K562 (cell line): ENCODE results near the gene SLC3A2. TPM values are rescaled to one million over a fixed set of nuclear protein-coding genes. Genes with fewer than 3 reads are reported as not detected.

Experiments
- ARID1B ChIP-seq: fragments of 450-650 bp; IDR thresholded peaks from 2 replicates; pipeline ENCODE4 v1.6.1; 2016; ENCODE audit warnings: antibody characterized with exemption, mild to moderate bottlenecking, inconsistent platforms
- BACH1 ChIP-seq: fragments of 200-800 bp; sonication (Bioruptor generic); IDR thresholded peaks from 2 replicates; pipeline ENCODE4 v1.6.1; 2016; ENCODE audit warnings: missing genetic modification characterization, missing compliant biosample characterization
- BRCA1 ChIP-seq, 2 experiments: fragments of 450-650 bp in 1 of 2; sonication (generic) in 1 of 2; formaldehyde crosslinking in 1 of 2; IDR thresholded peaks; 2 replicates each; pipeline versions ENCODE4 v1.5.0 to v1.6.1; 2017 to 2020; ENCODE audit warnings: mild to moderate bottlenecking in 1 of 2, missing genetic modification reagents in 1 of 2
- CCAR2 ChIP-seq: fragments of 200-400 bp; formaldehyde crosslinking; IDR thresholded peaks from 2 replicates; pipeline ENCODE4 v1.6.1; 2017; ENCODE audit warnings: mild to moderate bottlenecking, low read depth, low read length
- ELF2 ChIP-seq: fragments of 250-450 bp; sonication (Bioruptor Pico); IDR thresholded peaks from 2 replicates; pipeline ENCODE4 v1.5.0; 2021; ENCODE audit warnings: mild to moderate bottlenecking
- GABPA ChIP-seq: fragments of 200-800 bp; sonication (Bioruptor generic); conservative IDR thresholded peaks from 2 replicates; pipeline ENCODE4 v1.6.1; 2016; ENCODE audit warnings: low read depth, missing genetic modification characterization, missing compliant biosample characterization
- NBN ChIP-seq: fragments of 450-650 bp; IDR thresholded peaks from 2 replicates; pipeline ENCODE4 v1.6.1; 2016; ENCODE audit warnings: low read depth, mild to moderate bottlenecking
- NR4A1 ChIP-seq, 2 experiments: fragments of 250-450 bp in 1 of 2; fragments of 450-650 bp in 1 of 2; sonication (Bioruptor Pico) in 1 of 2; IDR thresholded peaks; 2 replicates each; pipeline versions ENCODE4 v1.4.0 to v1.6.1; 2016 to 2020; ENCODE audit warnings: mild to moderate bottlenecking in 2 of 2, missing compliant biosample characterization in 1 of 2, missing genetic modification characterization in 1 of 2, moderate library complexity in 1 of 2
- POLR2H ChIP-seq: IDR thresholded peaks from 2 replicates; pipeline ENCODE4 v1.6.1; 2016; ENCODE audit warnings: missing genetic modification characterization, low read depth, mild to moderate bottlenecking, control low read depth, missing compliant biosample characterization, moderate library complexity
- SIRT6 ChIP-seq: IDR thresholded peaks from one replicate; pipeline ENCODE4 v1.6.1; 2012; ENCODE audit warnings: low read depth, mild to moderate bottlenecking, control low read depth, inconsistent platforms, low read length, moderate library complexity
- SNIP1 ChIP-seq: fragments of 450-650 bp; IDR thresholded peaks from 2 replicates; pipeline ENCODE4 v1.7.1; 2017; ENCODE audit warnings: low read depth, mild to moderate bottlenecking
- STAG1 ChIP-seq: sonication (generic); formaldehyde crosslinking; IDR thresholded peaks from 2 replicates; pipeline ENCODE4 v1.5.0; 2020; ENCODE audit warnings: missing genetic modification reagents, borderline replicate concordance
- TAF15 ChIP-seq: fragments of 200-400 bp; formaldehyde crosslinking; IDR thresholded peaks from 2 replicates; pipeline ENCODE4 v1.6.1; 2017; ENCODE audit warnings: mild to moderate bottlenecking, low read depth, low read length, moderate library complexity
- ZC3H11A ChIP-seq: IDR thresholded peaks from 2 replicates; pipeline ENCODE4 v1.6.1; 2012; ENCODE audit warnings: low read depth, low read length, improper control_type of control experiment
- ZKSCAN3 ChIP-seq: fragments of 250-450 bp; sonication (Bioruptor Pico); IDR thresholded peaks from 2 replicates; pipeline ENCODE4 v1.4.0; 2020
- ZNF140 ChIP-seq: fragments of 250-450 bp; sonication (Bioruptor Pico); IDR thresholded peaks from 2 replicates; pipeline ENCODE4 v1.8.0; 2021; ENCODE audit warnings: moderate library complexity, mild to moderate bottlenecking, inconsistent platforms
- ZNF778 ChIP-seq: fragments of 450-650 bp; formaldehyde crosslinking; IDR thresholded peaks from 2 replicates; pipeline ENCODE4 v1.4.0; 2020; ENCODE audit warnings: mild to moderate bottlenecking, moderate library complexity
- polyA plus RNA-seq, 8 experiments: library from polyadenylated mRNA; depleted of rRNA in 4 of 8; stranded (reverse) in 5 of 8; unstranded in 3 of 8; fragments of >200 nt; fragmentation: Nextera tagmentation in 2 of 8; fragmentation: Illumina TruSeq in 1 of 8; extraction: Ambion mirVana in 2 of 8; extraction: Trizol in 1 of 8; gene quantifications; 2 replicates each; pipeline versions ENCODE4 v1.2.1 to v1.2.3, GENCODE V29; 2011 to 2014; ENCODE audit warnings: inconsistent platforms in 1 of 8, missing spikeins in 1 of 8
- total RNA-seq, 7 experiments: library from RNA; depleted of rRNA in 6 of 7; stranded (reverse); fragments of >200 nt in 6 of 7; fragmentation: Illumina TruSeq in 2 of 7; extraction: Trizol in 2 of 7; gene quantifications; 2 replicates each; pipeline versions ENCODE4 v1.2.1 to v1.2.3, GENCODE V29; 2011 to 2021; ENCODE audit warnings: low replicate concordance in 1 of 7
- TF ChIP-seq, protein P1 (sequence below): sonication (generic); formaldehyde crosslinking; IDR thresholded peaks from 2 replicates; pipeline ENCODE4 v1.8.1; 2022; ENCODE audit warnings: missing genetic modification reagents
- TF ChIP-seq, protein P2 (sequence below), 3 experiments: fragments of 200-800 bp in 1 of 3; sonication (Bioruptor generic) in 1 of 3; sonication (generic) in 1 of 3; formaldehyde crosslinking in 1 of 3; IDR thresholded peaks; 2 replicates each; pipeline versions ENCODE4 v1.6.1 to v1.8.0; 2016 to 2022; ENCODE audit warnings: mild to moderate bottlenecking in 2 of 3, missing compliant biosample characterization in 2 of 3, missing genetic modification characterization in 2 of 3, missing genetic modification reagents in 1 of 3
- TF ChIP-seq, protein P3 (sequence below), 2 experiments: IDR thresholded peaks; 2 replicates each; pipeline ENCODE4 v1.6.1; 2012; ENCODE audit warnings: improper control_type of control experiment in 2 of 2, low read depth in 2 of 2, low read length in 2 of 2, borderline replicate concordance in 1 of 2

Gene SLC3A2
- total and polyA plus RNA-seq, 9 of the 15 experiments (the other 6 are each of a cell fraction or from before 2014, with no cell fraction given), result 20.0 to 296 (median 214) TPM

DNA sequence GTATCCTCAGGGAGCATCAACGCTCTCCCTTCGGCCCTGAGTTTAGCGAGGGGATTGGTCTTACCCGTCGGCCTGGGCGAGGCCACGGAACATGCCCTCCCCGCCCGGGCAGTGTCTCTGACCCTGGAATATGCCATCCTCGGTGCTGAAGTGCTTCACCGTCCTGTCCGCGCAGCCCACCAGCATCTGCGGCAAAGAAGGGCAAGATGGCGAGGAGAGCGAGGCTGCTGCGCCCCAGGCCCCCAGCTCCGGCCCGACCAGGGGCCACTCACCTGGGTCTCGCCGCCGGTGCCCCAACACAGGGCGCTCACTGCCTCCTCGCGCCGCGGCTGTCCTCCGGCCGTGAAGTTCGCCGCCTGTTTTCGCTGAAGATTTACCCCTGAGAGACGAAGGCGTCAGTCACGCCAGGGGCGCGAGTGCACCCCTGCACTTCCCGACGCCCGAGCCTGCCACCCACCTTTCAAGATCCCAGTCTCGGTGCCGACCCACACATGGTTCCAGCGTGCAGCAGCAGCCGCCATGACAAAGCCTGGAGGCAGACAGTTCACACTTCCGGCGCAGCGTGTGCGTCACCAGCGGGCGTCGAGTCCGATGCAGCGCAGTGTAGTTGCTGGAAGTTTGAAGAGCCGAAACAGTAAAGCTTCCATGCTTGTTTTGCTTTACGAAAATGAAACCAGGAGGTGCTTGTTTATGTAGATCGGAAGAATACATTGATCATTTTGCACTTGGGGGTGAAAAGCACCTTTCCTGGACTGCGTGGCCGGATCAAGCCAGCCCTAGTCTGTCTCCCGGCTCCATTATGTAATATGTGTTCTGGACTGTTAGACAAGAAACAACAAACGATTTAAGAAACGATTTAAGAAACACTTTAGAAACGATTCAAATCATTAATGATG, 41.4 kb upstream of the SLC3A2 start, which contains the start of gene WDR74 (continued):
- no peak for TF ChIP-seq SNIP1
- peak; percentile 99 for TF ChIP-seq ELF2
- TF ChIP-seq STAG1 (CRISPR knock-in tag), result no peak
- TF ChIP-seq NR4A1 (CRISPR knock-in tag; IDR thresholded peaks at IDR 0.05), result no peak
- TF ChIP-seq NR4A1 (tag; IDR thresholded peaks at IDR 0.05), result 0 out of 2 replicates have a peak, but pooled peaks have one; percentile 36
- TF ChIP-seq, protein P1, sequence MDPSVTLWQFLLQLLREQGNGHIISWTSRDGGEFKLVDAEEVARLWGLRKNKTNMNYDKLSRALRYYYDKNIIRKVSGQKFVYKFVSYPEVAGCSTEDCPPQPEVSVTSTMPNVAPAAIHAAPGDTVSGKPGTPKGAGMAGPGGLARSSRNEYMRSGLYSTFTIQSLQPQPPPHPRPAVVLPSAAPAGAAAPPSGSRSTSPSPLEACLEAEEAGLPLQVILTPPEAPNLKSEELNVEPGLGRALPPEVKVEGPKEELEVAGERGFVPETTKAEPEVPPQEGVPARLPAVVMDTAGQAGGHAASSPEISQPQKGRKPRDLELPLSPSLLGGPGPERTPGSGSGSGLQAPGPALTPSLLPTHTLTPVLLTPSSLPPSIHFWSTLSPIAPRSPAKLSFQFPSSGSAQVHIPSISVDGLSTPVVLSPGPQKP (CRISPR knock-in tag), result no peak
- TF ChIP-seq ZNF778 (CRISPR knock-in tag), result no peak
- TF ChIP-seq ZNF140 (CRISPR knock-in tag), result no peak
- TF ChIP-seq ZC3H11A, result no peak
- TF ChIP-seq, protein P2, sequence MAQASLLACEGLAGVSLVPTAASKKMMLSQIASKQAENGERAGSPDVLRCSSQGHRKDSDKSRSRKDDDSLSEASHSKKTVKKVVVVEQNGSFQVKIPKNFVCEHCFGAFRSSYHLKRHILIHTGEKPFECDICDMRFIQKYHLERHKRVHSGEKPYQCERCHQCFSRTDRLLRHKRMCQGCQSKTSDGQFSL (CRISPR knock-in tag; IDR thresholded peaks at IDR 0.05), result 0 out of 2 replicates have a peak, but pooled peaks have one; percentile 28
- TF ChIP-seq, protein P2 (tag; IDR thresholded peaks at IDR 0.05), result no peak
- no peak for TF ChIP-seq CCAR2
- TF ChIP-seq SIRT6, result no peak
- no peak for TF ChIP-seq BRCA1 (IDR thresholded peaks at IDR 0.05)
- TF ChIP-seq BRCA1 (CRISPR knock-in tag; IDR thresholded peaks at IDR 0.05), result no peak
- TF ChIP-seq NBN, result peak; percentile 65
- TF ChIP-seq, protein P3, sequence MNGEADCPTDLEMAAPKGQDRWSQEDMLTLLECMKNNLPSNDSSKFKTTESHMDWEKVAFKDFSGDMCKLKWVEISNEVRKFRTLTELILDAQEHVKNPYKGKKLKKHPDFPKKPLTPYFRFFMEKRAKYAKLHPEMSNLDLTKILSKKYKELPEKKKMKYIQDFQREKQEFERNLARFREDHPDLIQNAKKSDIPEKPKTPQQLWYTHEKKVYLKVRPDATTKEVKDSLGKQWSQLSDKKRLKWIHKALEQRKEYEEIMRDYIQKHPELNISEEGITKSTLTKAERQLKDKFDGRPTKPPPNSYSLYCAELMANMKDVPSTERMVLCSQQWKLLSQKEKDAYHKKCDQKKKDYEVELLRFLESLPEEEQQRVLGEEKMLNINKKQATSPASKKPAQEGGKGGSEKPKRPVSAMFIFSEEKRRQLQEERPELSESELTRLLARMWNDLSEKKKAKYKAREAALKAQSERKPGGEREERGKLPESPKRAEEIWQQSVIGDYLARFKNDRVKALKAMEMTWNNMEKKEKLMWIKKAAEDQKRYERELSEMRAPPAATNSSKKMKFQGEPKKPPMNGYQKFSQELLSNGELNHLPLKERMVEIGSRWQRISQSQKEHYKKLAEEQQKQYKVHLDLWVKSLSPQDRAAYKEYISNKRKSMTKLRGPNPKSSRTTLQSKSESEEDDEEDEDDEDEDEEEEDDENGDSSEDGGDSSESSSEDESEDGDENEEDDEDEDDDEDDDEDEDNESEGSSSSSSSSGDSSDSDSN (IDR thresholded peaks at IDR 0.05; ENCODE audit: borderline replicate concordance in 1 of 2, low read depth in 2 of 2, low read length in 2 of 2), result no peak
- TF ChIP-seq ZKSCAN3 (CRISPR knock-in tag), result no peak
- peak; percentile 72; the same call in 1 of the 2 replicates for TF ChIP-seq BACH1 (tag)
- no peak for TF ChIP-seq TAF15
- TF ChIP-seq POLR2H (tag), result peak; percentile 4; the same call in 1 of the 2 replicates
- peak; percentile 96 for TF ChIP-seq GABPA (tag)
- TF ChIP-seq ARID1B, result no peak
